Naive thymus-derived CD8-positive, alpha-beta T cell (primary cell): ENCODE results near the gene TFPI2. TPM values are rescaled to one million over a fixed set of nuclear protein-coding genes. Genes with fewer than 3 reads are reported as not detected.

Source experiments
- polyA plus RNA-seq, 3 donors: library from polyadenylated mRNA; unstranded; fragments of 300-500 nt; fragmentation: Illumina TruSeq; gene quantifications; one replicate each; pipeline ENCODE4 v1.2.3, GENCODE V29; 2021
- total RNA-seq, 8 experiments: library from RNA in 2 of 8; stranded (reverse) in 2 of 8; gene quantifications; one replicate each; pipeline ENCODE4 v1.2.3 and lab custom pipeline; 2021 to 2026

The TFPI2 gene
- total and polyA plus RNA-seq, 5 experiments from 2014 or later: not detected

Other genes with a start within 250 kb of the TFPI2 start
- not detected for gene GNGT1, start 15.8 kb upstream of the TFPI2 start, total RNA-seq
- not detected for gene GNGT1, start 15.8 kb upstream of the TFPI2 start, polyA plus RNA-seq
- under 1 TPM in 1 of 2 experiments, not detected in 1; 0.16 TPM for gene GNG11, start 31.0 kb upstream of the TFPI2 start, total RNA-seq
- gene GNG11, start 31.0 kb upstream of the TFPI2 start, polyA plus RNA-seq: not detected
- gene BET1, start 113.6 kb upstream of the TFPI2 start, total RNA-seq: 10 to 100 TPM; 31.3 to 33.8 TPM
- 10 to 100 TPM; 10.5 to 19.6 (median 11.1) TPM for gene BET1, start 113.6 kb upstream of the TFPI2 start, polyA plus RNA-seq